Left hindlimb (tissue), 1 donor: ENCODE results near the gene DESI1.
"Not testable (repeated sequence)": the region's sequence is repeated elsewhere in the genome, so short reads cannot be mapped to it uniquely, and the experiment has no call there.

Source experiments
- DNase-seq: peaks from one replicate; pipeline ENCODE4 v3.0.0-alpha.2; 2018

The DESI1 gene

DNA sequence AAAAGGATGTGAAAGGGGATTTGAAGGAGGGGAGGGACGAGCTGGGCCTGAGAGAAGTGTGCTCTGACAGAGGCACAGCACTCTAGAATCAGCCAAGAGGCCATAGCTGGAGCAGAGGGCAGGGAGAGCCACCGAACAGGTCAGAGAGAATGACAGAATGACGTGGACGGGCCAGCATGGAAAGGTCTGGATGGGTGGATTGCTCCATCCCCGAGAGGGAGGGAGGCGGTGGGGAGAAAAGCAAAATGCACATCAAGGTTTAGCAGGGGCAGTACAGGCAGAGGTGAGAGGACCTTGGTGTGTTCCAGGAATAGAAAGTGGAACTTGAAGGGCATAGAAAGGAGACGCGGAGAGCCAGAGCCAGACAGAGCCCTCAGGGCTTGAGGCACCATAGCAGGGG, 38.1 kb downstream of the DESI1 start:
- DNase-seq: no peak

DNA sequence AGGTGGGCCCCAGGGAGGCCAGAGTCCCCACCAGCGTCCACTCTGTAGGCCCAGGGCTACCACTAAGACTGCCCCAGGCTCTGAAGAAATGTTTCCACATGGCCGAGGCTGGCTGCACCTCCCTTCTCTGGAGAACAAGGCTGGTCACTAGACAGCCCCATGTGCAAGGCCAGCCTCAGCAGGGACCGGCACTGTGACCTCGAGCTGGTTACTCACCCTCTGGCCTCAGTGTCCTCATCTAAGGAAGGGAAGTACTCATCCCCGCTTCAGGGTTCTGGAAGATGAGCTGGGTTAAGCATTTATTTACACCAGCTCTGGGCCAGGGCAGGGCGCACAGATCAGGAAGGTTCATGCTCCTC, 40.9 kb downstream of the DESI1 start:
- DNase-seq: no peak

DNA sequence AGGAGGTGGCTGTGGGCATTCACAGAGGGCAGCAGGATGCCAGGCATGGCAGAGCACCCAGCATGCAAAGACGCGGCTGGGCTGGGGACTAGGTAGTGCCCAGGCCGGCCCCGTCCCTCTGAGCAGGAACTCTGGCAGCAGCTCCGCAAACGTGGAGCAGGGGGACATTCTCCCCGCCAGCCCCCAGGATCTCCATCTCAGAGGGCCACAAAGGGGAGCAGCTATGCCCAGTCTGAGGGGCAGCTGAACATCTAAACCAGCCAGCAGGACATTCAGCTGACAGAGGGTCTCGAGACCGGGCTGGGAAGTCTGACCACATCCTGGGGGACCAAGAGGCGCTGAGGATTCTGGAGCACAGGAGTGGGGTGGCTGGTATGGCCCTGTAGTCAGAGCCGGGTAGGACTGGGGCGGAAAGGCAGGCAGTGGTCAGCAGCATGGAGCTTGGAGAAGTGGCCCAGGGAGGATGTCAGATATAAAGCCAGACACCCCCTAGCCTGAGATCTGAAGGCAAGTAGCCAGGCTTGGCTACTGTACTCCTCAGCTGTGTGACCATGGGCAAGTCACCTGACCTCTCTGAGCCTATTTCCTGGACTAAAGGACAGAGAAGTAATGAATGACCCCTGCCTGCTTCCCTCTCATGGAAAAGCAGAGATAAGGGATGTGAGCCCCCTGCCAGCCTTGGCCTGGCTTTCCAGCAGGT, 41.4 kb downstream of the DESI1 start:
- no peak for DNase-seq

DNA sequence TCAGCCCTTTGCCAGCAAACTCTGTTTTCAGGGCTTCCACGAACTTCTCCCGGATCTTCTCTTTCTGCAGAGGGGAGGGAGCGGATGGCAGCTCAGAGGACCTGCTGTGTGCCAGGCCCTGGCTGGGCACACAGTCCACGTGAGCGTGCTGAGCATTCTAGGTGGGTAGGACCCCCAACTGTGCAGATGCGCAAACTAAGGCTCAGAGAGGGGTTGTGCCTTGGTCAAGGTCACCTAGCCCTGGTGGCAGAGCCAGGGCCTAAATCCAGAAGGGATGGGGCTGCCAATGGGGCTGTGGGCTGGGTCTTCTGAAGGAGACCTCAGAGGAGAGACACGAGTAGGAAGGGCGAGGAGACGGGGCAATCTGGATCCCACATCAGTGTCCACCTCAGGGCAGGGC, 42.0 kb downstream of the DESI1 start:
- DNase-seq: no peak

DNA sequence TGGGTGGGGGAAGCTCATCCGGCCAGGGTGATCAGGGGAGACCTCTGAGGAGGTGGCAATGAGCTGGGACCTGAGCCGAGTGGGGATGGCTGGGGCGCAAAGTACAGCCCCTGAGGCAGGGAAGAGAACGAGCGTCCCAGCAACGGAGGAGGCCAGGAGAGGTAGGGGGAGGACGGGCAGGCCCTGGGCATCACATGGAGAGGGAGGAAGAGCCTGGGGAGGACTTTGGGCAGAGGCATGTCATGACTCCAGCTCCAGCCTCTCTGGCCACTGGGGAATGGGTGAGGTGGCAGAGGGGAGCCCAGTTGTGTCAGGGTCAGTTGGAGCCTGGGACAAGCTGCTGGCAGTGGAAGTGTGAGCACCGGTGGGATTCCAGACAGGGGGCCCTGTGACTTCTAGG, 42.7 kb downstream of the DESI1 start:
- DNase-seq: no peak

DNA sequence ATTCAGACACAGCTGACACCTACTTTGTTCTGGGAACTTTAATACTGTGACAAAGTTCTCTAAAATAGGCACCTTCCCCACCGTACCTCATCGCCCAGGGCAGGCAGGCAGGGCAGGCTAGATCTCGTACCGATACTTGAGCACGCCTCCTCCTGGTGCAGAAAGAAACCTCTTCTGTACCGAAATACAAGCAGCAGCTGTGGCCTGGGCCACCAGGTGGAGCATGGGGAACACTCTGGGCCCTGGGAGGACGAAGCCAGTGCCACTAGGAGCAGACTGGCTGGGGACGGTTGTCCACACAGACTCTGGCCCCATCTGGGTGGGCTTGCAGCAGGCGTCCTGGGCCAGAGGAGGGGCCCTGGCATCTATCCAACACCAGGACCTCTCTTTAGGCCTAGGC, 44.0 kb downstream of the DESI1 start:
- DNase-seq: no peak

DNA sequence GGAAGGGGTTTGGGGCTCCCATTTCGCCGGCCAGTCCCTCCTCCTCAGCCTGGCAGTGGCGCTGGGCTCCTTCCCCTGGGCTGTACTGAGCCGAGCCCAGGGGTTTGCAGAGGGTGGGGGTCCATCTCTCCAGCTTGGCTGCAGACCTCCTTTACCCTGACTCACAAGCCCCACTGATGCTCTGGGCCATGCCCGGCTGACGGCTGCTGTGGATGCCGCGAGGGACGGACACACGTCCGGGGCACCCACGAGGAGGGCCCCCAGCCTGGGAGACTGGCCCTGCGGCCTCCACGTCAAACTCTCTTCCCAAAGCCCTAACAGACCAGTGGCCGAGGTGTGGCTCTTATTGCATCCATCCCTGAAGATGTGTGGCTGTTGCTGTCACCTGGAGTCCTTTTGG, 45.3 kb downstream of the DESI1 start:
- DNase-seq: no peak

DNA sequence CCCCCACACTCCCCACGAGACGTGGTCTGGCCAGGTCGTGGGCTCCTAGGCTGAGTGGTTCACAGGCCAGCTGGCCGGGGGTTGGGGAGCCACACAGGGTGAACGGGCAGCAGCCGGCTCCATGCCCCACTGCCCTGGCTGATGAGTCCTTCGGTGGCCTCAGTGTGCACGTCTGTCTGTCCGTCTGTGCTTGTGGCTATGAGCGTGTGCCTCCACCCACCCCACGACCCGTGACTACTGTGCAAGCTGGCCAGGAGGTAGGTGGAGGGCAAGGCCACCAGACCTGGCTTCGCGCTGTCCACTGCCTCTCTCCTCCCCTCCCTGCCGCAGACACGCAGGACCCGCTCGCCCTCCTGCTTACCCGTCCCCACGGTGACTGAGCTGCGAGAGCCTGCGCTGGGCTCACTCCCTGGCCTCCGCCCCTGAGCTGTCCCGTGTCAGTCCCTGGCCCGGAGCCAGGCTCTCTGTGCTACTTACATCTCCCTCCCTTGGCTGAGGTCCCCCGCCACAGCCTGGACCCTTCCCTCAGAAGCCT, 45.9 kb downstream of the DESI1 start:
- no peak for DNase-seq

DNA sequence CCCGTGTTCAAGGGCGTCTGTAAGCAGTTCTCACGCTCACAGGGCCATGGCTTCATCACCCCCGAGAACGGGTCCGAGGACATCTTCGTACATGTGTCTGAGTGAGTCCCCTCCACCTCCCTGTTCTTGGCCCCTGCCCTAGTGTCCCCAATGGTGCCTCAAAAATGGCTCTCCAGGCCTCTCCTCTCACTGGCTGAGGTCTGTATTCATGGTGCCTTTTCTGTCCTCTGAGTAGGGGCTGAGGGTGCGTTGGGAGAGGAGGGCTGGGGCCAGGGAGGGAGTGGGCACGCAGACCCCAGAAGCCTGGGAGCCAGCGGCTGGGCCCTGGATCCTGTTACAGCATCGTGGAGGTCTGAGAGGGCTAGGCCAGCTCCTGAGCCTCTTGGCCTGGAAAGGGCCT, 47.2 kb downstream of the DESI1 start:
- no peak for DNase-seq

DNA sequence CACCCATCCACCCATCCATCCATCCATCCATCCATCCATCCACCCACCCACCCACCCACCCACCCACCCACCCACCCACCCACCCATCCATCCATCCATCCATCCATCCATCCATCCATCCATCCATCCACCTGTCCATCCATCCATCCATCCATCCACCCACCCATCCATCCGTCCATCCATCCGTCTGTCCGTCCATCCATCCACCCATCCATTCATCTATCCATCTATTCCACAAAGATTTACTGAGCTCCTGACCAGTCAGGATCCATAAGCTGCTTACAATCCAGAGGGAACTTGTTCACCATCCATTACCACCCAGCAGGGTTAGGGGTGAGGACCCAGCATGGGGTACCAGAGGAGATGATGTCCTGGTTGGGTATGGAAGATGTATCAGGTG, 48.5 kb downstream of the DESI1 start:
- DNase-seq: not testable (repeated sequence)

DNA sequence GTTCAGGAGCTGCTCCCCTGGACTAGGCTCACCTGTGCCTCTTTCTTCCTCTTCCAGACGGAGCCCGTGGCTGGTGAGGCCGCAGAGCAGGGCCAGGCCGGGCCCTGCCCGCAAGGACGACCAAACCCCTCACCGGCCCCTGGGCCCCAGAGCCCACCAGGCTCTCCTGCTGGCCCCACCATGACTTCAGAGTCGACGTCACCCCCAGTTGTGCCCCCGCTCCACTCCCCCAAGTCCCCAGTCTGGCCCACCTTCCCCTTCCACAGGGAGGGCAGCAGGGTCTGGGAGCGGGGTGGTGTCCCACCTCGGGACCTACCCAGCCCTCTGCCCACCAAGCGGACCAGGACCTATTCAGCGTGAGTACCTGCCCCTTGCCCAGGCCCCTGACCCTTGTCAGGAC, 49.1 kb downstream of the DESI1 start:
- DNase-seq: no peak

DNA sequence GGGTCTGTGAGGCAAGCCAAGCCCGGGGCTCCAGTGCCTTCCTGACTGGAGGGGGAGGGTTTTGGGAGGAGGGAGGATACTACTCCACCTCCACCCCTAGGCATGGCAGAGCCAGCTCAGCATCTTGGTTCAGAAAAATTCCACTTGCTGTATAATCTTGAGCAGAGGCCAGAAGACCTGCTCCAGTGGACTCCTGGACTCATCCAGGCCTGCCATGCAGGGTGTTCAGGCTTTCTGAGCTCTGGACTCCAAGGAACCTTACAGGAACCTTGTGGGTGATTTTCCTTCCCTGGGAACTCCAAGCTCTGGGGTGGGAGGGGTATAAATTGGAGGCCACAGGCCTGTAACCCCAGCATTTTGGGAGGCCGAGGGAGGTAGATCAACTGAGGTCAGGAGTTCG, 50.6 kb downstream of the DESI1 start:
- DNase-seq: no peak

DNA sequence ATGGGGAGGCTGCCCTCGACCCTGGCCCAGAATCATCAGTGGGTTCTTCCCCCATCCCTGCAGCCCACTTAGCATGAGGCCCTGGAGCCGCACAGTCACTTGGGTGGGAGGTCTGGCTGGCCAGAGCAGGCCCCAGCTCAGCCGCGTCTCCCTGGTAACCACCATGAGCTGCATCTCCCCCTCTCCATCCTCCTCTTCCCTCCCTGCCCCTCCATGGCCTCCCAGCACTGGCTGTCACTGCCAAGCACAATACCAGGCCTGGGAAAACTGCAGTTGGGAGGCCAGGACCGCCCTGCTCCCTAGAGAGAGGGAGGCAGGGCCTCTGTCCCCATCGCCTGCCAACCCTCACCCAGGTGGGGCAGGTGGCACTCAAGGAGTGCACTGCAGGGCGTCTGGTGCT, 52.0 kb downstream of the DESI1 start:
- DNase-seq: no peak

DNA sequence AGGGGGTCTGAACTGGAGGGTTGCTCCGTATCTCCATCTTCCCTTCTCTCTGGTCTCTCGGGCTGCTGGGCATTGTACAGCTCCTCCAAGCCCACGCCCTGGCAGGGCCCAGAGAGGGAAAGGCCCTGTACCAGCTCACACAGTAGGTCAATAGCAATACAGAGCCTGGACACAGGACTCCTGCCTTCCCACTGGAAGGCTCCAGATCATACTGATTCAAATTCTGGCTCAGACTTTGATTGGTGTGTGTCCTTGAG, 53.4 kb downstream of the DESI1 start:
- no peak for DNase-seq

DNA sequence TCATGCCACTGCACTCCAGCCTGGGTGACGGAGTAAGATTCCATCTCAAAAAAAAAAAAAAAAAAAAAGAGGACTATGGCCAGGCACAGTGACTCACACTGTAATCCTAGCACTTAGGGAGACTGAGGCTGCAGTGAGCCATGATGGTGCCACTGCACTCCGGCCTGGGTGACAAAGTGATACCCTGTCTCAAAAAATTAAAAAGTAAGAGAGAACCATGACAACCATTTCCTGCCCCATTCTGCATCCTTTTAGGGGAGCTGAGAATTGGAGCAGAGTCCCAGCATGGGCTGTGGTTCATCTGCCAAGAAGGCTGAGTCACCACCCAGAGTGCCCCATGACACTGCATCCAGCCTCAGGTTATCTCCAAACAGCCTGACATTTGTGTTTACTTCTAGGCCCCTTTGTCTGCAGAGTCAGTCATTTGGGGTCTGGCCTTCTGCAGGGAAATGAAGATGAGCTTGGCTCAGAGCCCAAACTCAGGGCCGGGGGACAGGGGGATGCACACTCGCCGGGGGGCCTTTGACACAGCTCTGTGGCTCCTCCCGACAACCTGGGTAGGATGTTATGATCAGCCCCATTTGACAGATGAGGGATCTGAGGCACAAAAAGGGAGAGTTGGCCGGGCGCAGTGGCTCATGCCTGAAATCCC, 55.3 kb downstream of the DESI1 start:
- DNase-seq: no peak

DNA sequence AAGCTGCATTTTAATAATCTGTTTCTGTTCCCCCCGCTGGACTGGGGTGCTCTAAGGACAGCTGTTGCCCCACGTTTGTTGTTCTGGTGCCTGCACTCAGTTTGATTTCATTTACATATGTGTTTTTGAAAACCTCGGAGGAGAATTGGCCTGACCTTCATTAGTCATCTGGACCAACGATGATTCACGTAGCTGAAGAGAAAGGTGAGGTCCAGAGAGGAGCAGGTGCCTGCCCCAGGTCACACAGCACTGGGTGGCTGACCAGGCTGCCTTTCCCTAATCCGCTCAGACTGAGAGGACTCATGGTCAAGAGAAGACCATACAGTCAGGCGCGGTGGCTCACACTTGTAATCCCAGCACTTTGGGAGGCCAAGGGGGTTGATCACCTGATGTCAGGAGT, 56.3 kb downstream of the DESI1 start:
- no peak for DNase-seq

DNA sequence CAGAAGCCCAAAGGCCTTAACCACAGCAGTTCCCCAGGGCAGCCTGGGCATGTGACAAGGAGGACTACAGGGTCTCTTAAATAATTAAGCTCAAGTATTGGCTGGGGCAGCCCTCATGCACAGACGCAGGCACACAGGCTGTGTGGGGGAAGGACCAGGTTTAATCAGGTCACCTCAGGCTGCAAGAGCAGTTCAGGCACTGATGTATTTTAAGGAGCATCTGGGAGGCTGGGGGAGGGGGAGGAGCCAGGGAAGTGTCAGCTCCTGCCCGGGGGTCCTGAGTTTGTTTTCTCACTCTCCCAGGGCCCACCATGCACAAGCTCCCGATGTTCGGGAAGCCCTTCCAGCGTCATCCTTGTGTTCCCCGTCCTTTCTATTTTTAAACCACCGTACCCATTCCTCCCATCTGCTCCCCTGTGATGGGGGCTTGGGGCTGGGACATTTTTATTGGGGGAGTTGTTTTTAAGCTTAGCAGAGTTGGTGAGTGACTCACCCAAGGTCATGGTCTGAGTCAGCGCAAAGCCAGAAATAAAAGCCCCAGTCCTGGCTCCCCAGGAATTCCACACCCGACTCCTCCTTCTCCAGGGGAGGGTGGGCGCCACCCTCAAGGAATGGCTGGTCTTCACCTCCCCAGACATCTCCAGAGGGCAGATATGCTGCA, 57.7 kb downstream of the DESI1 start:
- DNase-seq: no peak

DNA sequence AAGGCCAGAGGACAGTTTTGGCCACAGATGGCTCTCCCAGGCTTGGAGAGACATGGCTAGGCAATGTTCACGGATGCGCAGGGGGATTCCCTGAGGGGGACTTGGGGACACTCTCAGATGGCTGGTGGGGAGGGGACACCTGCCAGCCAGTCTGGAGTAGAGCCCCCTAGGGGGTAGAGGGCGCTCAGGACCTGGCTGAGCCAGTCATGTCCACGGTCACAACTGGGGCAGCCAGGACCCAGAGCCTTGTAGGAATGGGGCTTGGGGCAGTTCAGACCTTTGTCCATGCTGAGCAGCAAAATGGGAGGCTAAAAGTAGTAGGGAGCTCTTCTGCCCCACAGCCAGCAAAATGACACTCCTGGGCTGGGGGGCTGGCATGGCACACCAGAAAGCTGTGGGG, 58.4 kb downstream of the DESI1 start:
- no peak for DNase-seq

DNA sequence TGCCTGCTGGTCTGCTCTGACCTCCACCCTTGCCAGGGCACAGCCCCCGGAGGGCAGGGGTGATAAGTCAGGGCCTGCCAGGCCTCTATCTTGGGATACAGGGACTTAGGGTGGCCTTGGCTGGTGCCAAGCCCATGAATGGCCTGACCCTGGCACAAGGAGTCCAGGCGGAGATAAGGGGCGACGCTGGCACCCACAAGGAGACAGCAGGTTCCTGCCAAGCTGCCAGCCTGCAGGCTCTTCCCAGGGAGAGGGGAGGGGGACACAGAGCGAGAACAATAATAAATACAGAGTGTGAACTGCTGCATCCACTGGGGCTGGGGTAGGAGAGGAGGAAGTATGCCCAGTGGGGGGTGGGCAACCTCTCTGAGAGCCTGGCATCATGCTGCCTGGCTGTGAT, 59.1 kb downstream of the DESI1 start:
- DNase-seq: no peak

DNA sequence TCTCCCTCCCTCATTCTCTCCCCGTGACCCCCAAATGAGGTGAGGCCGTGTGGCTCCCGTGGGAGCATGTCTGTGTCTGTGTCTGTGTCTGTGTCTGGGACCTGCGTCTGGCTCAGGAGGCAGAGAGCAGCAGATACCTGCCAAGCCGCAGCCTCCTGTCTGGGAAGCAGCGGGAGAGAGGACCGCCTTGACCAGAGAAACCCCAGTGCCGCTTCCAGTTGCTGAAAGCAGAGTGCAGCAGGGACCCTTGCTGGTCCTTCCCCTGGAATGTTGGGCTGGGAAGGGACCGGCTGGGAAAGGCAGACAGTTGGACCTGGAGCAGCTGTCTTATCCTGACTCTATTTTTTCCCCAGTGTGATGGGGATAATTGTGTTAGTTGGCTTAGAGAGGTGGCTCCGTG, 59.5 kb downstream of the DESI1 start:
- DNase-seq: no peak

DNA sequence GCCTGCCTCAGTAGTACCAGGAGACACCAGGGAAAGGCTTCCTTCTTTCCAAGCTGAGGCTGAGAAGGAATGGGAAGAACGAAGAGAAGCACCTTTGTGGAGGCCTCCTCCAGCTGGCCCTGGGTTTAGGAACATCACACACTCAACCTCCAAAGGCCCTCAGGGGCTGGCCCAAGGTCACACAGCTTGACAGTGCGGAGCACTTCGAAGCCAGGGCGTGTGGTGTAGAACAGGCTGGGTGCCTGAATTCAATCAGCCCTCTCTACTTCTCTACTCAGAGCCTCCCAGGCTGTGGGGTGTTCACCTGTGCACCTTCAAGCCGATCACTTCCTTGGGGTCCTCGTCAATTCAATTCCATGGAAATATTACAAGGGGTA, 60.8 kb downstream of the DESI1 start:
- DNase-seq: no peak

DNA sequence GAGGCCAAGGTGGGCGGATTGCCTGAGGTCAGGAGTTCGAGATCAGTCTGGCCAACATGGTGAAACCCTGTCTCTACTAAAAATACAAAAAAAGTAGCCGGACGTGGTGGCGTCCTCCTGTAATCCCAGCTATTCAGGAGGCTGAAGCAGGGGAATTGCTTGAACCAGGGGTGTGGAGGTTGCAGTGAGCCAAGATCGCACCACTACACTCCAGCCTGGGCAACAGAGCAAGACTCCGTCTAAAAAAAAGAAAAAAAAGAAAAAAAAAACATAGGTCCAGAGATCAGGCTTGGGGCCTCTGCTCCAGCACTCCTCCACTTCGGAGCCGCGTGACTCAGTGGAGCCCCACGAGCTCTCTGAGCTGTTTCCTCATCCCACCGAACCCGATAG, 62.6 kb downstream of the DESI1 start:
- DNase-seq: not testable (repeated sequence)

DNA sequence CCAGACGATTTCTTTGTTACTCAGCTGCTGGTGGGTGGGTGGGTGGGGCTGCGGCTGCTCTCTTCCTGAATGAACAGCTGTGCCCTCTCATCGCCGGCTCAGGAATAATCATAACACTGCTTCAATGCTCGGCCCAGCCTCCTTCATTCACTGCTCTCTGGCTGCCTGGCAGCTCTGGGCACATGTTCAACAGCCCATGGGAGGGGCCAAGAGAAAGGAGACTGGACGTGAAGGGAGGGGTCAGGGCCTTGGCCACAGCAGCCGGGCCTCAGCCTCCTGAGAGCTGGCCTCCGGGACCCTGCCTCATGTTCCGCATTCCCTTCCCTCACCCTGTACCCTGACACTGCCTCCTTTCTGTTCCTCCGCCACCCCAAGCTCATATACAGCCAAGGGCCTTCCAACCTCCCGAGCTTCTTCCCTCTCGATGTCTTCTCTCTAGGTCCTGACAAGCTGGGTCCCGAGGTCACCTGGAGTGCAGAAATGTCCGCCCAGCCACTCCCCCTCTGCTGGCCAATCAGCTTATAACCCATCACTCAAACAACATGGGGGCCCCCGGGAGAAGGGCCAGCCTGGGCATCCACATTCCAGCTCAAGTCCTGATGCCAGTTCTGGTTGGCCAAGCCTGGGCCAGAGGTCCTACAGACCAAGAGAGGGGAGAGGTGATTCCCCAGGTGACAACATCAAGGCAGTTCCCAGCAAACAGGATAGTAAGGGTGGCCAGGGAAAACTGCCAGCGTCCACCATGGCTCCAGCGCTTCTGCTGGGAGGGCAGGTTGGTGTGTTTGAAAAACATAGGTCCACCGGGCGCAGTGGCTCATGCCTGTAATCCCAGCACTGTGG, 63.2 kb downstream of the DESI1 start:
- peak; percentile 87 for DNase-seq

DNA sequence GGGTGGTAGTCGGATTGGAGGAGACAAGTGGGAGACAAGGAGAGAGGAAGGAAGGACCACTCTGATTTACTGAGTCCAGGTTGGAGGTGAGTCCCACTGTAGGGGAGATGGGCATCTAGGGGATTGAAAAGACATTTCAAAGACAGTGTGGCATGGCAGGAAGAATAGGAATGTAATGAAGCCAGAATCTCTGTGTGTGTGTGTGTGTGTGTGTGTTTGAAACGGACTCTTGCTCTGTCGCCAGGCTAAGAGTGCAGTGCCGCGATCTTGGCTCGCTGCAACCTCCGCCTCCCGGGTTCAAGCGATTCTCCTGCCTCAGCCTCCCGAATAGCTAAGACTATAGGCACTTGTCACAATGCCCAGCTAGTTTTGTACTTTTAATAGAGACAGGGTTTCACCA, 64.3 kb downstream of the DESI1 start:
- DNase-seq: no peak
